HG02798 (cell line): Measurements from ENCODE around the gene OPCML.

Experiments
- ATAC-seq: cut with Tn5 transposase; IDR thresholded peaks from one replicate; pipeline ENCODE4 v1.9.1; 2021; ENCODE audit warnings: mild to moderate bottlenecking; ENCODE audit not compliant: unreplicated experiment, poor library complexity

Gene OPCML

GRCh38 chr11:133531971-133532651 is at the start of gene OPCML:
Gene OPCML, minus strand, starts transcription at chr11:133532501.
- no peak for ATAC-seq

DNA sequence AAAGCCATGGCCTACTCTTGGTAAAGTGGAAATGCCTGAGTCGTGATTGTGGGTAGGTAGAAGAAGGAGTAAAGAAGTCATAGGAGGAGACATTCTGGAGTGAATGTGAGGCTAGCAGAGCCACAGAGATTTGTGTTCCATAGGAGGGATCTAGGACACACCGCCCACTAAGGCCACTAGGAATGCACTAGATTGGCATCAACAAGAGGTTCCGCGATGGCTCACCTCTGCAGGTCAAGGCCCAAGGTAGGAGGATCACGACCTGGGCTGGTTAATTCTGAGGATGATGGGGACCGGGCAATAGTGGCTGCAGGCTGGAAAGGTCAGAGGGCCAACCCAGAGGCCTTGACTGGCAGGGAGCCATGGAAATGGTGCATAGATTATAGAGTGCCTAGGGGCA is 48.8 kb upstream of the OPCML start:
- ATAC-seq: no peak

DNA sequence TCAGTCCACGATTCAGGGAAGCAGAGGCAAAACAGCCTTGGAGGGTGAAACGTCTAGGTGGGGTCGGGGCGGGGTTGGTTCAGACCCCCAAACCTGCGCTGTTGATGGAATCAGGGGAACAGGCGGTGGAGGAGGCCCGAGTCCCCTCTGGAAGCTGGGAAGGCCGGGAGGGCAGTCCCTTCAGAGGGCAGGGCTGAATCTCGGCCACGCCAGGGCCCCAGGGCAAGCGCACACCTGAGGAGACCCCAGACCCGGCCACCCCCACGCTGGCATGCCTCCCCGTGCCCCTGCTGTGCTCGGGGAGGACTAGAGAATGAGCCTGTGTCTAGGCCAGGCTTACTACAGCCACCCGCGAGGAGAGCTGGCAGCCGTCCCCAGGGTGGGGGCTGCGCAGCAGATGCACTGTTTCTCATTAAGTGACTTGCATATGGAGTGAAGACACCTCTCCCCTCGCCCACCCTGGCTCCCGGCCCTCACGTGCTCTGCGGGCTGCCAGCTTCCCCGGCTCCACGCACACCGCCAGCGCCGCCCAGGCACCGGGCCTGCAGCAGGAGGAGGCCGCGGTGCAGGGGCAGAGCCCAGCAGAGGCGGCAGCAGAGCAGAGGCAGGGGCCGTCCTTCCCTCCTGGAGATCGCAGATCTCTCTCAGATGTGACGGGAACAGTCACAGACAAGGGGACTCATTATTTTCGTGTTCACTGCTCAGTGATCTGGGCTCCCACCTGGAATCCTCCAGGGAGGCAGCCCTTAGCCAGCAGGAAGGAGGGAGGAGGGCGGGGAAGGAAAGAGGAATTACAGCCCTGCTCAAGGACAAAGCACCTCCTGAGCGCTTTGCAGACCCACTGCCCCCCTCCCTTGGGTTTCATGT is 47.1 kb upstream of the OPCML start:
- ATAC-seq: no peak

GRCh38 chr11:133577403-133577802 is 45.1 kb upstream of the OPCML start:
- ATAC-seq: no peak

DNA sequence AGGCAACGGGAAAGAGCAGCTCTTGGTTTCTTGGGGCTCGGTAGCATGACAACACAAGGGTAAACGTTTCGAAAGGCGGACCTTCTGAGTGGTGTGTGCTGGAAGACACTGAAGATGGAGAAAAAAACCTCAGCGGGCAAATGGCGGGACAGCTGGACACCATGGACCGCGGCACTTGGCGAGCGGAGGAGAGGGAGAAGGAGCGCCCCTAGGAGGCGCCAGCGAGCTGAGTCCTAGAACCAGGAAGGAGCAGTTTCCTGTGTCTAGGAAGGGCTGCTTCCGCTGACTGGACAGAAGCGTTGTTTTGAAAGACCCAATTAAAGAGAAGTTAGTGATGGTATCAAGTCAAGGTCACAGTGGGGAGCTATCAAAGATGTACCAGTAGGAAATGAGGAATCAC is 44.0 kb upstream of the OPCML start:
- ATAC-seq: no peak

DNA sequence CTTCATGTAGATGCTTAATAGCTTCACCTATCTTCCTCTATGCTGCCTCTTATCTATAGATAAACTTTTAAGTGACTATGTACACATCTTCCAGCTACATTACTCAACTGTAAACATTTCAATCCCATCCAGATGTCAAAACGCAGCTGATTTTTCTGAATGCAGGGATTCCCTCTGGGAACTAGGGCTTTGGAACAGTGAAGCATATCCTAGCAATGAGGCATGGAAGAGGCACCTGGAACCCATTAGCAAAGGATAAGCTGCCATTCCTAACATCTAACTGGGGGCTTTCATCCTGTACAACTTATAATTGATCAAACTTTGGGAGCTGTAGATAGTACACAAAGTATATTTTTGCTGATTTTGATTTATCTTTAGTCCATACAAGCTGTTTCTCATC is 40.8 kb upstream of the OPCML start:
- no peak for ATAC-seq

GRCh38 chr11:133570376-133570775 is 38.1 kb upstream of the OPCML start:
- ATAC-seq: no peak

- ATAC-seq: no peak
Observed at GRCh38 chr11:133563505-133564025, 31.3 kb upstream of the OPCML start.

- ATAC-seq: no peak
Observed at GRCh38 chr11:133560472-133560855, 28.2 kb upstream of the OPCML start.

GRCh38 chr11:133559833-133560471 is 27.7 kb upstream of the OPCML start:
- no peak for ATAC-seq

- ATAC-seq: no peak
Observed at GRCh38 chr11:133559382-133559781, 27.1 kb upstream of the OPCML start.

DNA sequence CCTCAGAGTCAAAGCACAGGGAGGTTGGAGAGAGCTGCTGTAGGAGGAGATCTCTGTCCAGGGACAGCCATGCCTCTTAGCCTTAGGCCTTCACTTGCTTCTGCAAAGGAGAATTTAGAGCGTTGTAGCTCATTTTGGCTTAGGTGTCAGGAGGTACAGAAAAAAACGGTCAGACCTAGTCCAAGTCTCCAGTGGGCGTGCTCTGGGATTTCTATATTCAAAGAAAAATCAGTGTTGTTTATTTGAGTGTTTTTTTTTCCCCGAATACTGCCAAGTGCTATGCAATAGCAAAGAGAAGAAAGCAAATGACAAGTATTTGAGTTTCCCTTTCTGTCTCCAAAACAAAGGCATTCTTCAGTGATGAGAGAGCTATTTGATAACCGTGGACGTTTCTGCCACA is 22.7 kb upstream of the OPCML start:
- ATAC-seq: no peak

DNA sequence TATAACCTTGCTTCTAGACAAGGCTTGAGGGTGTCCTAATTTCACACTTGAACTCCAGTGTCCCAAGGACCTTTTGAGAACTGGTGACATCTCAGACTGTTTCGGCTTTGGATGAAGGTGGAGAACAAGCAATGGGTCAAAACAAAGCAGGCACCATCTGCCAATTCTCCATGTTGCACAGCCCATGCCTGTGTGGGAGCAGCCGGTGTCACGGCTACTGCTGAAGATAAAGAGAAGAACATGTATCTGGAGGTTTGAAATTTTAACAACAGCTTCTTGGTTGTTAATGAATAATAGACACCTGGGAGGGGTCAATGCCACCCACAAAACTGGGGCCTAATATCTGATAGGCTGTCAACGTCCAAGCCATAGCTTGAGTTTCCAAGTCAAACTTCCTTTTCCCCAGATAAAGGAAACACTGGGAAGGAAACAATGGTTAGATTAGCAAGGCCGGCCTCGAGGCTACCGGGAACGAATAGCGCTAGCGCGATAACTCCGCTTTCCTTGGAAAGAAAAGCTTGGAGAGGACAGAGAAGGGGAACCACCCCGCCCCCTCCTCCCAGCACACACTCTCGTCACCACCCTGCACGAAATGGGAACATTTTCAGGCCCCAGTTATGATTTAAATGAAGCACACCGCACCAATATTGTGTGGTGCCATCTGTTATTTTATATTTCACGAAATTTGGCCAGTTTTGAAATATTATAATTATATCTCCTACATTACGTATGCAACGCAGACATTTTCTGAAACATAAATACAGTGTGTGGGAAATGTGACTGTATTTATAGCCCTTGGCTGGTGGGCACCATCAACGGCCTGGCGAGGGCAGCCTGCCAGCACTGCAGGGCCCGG is 21.8 kb upstream of the OPCML start:
- no peak for ATAC-seq

DNA sequence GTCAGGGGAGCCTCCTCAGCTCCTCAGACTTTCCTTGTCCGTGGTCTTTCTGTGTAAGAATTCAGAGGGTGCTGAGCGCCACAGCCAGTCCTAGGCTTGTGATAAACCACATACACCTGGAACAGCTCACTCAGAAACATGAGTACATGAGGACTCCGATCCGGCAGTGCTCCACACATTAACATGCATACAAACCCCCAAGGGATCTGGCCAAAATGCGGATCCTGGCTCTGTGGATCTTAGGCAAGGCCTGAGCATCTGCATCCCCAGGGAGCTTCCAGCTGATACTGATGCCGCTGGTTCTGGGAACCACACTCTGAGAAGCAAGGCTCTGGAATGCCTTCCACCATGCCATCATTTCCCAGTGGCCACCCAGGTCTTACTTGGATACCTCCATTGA is 20.6 kb upstream of the OPCML start:
- no peak for ATAC-seq

GRCh38 chr11:133551064-133551463 is 18.8 kb upstream of the OPCML start:
- ATAC-seq: no peak

DNA sequence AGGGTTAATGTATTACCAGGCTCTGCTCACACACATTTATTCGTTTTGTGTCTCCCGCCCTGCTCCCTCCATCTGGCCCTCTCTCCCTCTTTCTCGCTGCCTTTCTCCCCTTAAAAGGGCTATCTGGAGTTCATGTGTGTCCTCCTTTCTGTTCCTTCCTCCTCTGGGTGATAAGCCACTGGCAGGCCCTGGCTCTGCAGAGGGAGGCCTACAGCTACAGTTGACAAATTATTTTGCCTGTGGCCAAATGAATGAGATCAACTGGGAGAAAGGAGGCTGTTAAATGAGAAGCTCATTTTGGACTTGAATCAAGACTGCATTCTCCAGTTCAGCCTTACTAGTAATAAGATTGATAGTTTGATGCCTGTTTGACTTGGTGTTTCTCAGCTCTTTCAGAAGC is 17.5 kb upstream of the OPCML start:
- ATAC-seq: no peak

DNA sequence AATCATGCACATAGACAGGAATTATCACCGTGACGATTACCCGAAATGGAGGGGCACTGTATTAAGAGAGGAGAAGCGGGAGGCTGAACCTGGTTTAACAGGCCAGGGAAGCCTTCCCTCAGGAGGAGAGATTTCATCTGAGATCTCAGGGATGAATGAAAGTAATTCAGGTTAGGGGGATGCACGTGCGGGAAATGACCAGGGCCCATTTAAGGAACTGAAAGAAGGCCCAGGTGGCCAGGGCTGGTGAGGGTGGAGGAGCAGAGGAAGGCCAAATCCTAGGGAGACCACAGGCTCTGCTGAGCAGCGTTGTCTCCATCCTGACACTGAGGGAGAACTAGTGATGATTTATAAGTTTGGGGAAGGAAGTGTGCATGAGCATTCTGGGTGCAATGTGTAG is 16.3 kb upstream of the OPCML start:
- ATAC-seq: no peak

- ATAC-seq: no peak
Observed at GRCh38 chr11:133547808-133548494, 15.7 kb upstream of the OPCML start.

DNA sequence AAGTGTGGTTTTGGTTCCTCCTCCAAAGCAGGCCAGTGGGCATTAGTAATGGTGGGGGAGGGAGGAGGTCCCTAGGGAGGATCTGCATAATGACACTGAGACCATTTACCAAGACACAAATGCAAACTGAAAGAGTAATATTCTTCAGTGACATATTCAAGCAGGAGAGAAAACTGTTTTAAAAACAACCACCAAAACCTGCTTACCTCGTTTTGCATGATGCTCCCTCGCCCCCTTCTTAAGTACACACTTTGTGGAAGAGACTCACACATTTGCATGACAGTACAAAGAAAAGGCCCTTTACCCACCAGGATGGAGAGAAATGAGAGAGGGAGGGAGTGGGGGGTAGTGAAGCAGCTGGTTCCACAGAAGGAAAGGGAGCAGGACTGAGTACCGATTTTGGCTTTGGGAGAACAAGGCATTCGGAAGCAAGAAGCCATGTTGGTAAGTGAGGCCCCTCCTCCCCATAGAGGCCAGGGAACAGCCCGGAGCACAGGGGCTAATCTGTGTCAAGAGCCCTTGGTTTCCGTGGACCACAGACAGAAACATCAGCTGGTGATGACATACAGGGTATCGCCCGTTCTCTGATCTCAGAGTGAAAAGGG is 13.0 kb upstream of the OPCML start:
- no peak for ATAC-seq
